NCI-H2196 (cell line): Measurements from ENCODE around the gene TMEM178A.
"Not testable (repeated sequence)": the region's sequence is repeated elsewhere in the genome, so short reads cannot be mapped to it uniquely, and the experiment has no call there.

Experiments used
- DNase-seq: peaks from one replicate; lab custom pipeline; 2025; ENCODE audit not compliant: unreplicated experiment; lab: John Stamatoyannopoulos, UW

Gene TMEM178A

DNA sequence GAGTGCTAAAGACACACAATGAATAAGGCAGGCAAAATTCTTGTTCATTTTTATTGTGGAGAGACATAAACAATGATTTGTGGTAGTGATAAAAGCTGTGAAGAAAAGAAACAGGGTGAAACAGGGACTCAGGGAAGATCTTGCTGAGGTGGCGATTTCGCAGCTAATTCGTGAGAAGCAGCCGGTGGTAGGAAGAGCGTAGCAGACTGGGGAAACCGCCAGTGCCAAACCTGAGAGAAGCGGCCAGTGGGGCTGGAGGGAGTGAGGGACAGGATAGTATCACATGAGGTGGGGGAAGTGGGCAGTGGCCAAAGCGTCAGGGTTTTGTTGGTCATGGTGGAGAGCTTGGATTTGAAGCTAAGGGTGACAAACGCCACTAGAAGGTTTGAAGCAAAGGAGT is 42.3 kb downstream of the TMEM178A start:
- DNase-seq: no peak

DNA sequence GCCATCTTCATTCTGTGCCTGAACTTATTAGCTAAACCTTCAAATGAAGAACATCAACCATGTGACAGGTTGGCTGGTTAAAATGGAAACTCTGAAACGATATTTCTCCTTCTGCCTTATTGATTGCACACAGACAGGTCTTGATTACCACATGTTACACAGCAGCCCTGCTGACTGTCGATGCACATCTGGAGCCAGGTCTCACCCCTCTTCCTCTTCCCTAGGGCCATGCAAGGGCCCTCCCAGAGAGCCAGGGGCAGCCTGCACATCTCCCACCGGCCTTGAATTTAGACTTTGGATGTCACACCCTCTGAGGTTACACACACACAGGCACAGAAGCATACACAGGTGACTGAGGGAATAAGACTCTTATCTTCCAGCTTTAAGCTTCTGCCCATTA is 45.1 kb downstream of the TMEM178A start:
- no peak for DNase-seq

DNA sequence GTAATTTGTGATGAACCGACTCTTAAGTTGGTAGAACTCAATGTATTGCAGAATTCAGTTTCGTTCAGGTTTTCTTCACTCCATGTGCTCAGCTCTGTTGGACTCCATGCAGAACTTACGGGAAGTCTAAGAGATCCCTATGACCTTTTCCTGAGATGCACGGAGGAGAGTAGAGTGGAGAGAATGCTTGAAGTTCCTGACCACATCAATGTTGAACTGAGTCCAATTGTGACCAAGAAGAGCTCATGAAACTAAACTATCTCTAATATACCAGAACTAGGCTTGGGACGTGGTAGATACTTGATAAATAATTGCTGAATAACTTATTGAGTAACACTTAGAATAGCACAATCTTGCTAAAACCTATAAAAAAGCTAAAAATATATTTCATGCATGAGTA is 47.2 kb downstream of the TMEM178A start:
- DNase-seq: no peak

GRCh38 chr2:39715095-39715494 is 49.4 kb downstream of the TMEM178A start:
- no peak for DNase-seq

DNA sequence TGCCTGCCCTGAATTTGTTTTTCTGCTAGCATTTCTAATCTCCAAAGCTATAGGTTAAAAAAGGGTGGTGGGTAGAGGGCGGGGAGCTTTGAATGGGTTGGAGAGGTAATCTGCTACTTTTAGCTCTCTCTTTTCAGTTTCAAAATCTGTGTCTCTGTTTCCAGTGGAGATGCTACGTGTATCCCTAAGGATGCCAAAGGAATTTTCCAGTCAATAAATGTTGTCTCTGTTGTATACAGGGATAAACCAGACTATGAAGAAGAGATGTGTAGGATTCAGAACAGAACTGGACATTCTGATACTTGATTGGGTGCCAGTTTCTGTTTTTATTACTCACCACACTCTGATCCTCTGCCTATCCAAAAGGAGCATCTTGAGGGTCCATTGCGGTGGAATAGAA is 50.1 kb downstream of the TMEM178A start:
- DNase-seq: no peak

- no peak for DNase-seq
These were observed 51.4 kb downstream of the TMEM178A start for GRCh38 chr2:39717067-39717466.

GRCh38 chr2:39718483-39718882 is 52.8 kb downstream of the TMEM178A start:
- no peak for DNase-seq

GRCh38 chr2:39719317-39719716 is 53.6 kb downstream of the TMEM178A start:
- no peak for DNase-seq

DNA sequence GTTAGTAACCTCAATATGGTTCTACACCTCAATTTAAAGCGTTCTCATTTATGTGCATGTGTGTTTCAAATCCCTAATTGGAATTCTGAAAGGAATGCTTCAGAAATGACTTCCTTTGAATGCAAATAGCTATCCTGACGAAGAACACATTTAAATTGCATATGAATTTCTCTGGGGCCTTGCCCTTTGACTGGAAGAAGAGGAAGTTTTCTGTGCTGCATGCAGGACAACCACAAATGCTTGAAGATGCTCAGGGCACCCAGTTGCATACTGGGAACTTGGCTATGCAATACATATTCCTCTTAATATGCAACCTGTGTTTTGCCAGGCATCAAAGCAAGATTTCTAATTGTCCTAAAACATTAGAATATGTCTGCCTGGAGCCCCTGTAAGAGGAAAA is 55.3 kb downstream of the TMEM178A start:
- DNase-seq: no peak

GRCh38 chr2:39723497-39723896 is 57.8 kb downstream of the TMEM178A start:
- no peak for DNase-seq

DNA sequence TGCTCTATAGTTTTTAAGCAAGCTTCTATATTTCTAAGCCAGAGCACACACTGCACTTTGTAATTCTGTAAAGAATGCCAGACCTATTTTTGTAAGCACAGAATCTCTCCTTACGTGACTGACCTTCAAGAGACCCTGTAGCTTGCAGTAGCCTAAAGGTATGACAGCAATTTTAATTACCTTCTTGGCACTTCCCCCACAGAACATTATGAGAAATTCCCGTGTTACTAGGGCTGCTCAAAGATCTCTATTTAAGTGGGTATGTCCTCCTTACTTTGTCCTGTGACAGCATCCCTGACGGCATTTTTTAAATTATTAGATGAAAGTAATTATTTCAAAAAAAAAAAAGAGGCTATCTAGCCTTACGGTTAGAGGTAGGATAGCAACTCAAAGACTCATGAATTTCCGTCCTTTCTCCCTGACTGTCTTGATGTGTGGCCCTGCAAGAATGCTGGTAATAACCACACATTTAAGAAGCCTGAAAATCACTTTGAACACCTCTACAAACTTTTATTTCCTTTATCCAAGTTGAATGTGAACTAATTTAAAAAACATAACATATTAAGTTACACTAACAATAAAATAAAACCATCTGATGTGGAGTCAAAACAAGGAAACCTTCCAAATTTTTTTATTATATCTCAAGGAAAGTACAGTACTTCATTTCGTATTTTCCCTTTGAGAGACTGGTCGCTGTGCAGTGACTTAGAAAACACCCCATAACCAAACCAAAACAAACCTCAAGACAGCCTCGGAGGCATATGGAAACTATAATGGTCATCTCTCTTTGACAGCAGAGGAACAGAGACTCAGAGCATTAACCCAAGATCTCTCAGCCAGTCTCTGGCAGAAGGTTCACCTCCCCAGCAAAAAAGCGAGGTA is 58.5 kb downstream of the TMEM178A start:
- DNase-seq: no peak

GRCh38 chr2:39724828-39725144 is 59.1 kb downstream of the TMEM178A start:
- DNase-seq: no peak

DNA sequence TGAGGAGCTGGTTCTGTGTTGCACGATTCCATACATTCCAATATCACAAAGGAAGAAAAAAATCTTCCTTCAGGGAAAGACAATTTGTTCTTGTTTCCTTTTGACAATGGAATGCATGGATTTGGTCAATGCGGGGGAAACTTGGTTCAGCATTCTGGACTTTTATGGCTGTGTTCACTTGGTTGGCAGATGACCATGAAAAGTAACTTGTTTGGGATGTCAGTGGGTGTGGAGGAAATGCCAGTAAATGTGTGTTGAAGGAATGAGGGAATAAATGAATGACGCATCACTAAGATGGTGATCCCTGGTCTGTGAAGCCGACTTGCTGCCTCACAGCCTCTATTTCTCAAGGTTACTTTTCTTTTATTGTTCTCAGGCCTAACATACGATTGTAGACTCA is 59.7 kb downstream of the TMEM178A start:
- no peak for DNase-seq

- DNase-seq: not testable (repeated sequence)
These were observed 62.4 kb downstream of the TMEM178A start for GRCh38 chr2:39728085-39728484.

GRCh38 chr2:39728941-39729351 is 63.2 kb downstream of the TMEM178A start:
- DNase-seq: peak; percentile 12

DNA sequence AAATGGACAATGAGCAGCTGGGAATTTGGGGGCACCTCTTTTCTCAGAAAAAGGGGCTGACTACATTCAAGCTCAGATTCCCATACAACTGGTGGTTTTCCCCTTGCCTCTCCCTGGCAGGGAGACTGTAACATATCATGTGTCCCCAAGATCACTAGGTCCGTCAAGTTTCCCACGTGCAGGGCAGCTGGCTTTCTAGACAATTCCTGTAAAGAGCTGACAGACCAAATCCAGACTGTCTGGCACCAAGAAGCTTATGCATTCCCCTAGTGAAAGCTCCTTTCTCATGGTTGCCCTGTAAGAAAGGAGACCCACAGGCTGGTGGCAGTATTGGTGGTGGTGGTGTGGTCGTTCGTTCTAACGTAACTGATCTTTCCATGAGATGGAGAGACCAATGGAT is 64.6 kb downstream of the TMEM178A start:
- DNase-seq: no peak

DNA sequence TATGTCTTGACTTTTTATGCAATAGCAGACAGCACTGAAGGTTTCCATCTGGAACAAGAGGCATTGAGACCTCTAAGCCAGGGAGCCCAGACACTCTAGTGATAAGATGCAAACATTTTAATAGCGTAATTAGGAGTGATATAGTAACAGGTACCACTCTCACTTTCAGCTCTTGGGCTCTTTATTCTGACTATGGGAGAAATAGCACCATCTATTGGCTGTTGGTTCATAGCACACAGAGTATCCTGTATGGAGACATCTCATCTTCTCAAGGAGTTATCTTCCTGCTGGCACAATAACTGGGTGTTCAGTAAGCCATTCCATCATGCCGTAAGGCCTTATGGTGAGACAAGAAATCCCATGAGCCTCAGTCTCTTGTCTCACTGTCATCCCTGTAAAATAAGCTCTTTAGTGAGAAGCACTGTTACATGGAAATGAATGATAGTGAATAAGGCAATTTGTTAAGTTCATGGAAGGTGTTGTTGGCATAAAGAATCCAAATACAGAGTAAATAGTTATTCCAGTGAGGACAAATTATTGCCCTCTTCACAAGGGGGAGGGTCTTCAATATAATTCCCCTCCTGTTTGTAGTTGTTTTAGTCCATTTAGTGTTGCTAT is 65.1 kb downstream of the TMEM178A start:
- DNase-seq: peak; percentile 35

DNA sequence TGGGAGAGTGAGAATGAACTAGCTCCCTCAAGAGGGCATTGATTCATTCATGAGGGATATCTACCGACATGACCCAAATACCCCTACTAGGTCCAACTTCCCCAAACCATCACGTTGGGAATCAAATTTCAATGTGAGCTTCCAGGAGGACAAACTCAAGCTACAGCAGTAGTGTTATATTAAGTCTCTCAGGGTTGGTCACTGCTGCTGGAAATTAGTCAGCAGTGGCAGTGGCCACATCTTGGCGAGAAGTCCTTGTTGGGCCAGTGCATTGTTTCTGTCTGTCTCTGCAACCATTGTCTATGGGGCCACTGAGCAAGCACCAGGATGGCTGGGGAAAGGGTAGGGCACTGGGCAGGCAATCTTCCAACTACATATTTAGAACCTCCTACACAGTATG is 65.8 kb downstream of the TMEM178A start:
- DNase-seq: no peak

DNA sequence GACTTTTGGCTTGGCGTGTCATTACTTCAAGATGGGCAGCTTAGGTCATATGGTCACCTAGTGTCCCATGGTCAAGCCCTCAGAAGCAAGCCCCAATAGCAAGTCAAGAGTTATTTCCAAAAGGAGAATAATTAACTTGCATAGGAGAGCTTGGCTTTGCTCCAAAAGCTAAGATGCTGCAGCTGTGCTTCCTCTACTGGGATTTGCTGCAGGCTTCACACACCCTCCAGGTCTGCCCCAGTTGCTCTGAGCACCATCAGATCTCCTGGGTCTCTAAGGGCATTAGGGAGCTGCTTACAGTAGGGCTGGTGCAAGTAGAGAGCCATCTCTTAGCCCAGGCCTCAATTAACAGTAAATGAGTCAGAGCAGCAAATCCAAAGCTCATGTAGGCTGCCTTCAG is 66.8 kb downstream of the TMEM178A start:
- no peak for DNase-seq

DNA sequence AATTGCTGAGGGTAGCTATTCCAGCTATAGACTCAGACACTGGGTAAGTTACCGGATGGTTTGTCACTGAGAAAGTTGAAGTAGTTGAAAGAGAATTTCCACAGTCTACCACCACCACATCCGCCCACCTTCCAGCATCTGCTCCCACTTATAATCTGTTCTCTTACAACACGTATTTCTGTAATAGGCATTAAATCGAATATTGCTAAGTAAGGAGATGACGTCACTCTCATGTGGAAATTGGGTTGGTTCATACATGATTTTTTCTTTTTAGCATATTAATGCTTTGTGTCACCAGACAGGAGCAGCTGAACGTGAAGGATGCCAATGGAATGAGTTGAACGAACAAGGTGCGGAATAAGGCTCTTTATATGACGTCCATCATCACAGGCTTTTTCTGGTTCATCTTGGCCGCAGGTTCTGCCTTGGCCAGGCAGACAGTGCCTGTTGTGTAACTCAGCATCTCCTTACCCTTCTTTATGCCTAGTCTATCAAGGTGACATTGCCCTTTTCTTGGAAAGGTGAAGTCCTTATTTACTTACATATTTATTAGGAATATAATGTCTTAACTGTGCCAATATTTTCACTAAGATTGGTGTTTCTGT is 67.5 kb downstream of the TMEM178A start:
- no peak for DNase-seq

DNA sequence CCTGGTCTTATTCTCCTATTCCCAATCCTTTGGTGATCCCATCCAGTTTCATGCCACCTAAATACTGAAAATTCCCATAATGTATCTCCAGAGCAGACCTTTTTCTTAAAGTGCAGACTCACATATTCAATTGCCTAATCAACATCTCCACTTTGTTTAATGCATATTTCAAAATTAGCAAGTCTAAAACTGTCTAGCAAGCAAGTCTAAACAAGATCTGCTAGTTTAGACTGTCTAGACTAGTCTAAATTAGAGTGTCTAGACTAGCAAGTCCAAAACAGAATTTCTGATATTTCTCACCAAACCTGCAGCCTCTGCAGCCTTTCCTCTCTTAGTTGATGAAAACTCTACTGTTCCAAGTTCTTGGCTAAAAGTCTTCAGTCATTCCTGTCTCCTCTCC is 68.7 kb downstream of the TMEM178A start:
- no peak for DNase-seq

DNA sequence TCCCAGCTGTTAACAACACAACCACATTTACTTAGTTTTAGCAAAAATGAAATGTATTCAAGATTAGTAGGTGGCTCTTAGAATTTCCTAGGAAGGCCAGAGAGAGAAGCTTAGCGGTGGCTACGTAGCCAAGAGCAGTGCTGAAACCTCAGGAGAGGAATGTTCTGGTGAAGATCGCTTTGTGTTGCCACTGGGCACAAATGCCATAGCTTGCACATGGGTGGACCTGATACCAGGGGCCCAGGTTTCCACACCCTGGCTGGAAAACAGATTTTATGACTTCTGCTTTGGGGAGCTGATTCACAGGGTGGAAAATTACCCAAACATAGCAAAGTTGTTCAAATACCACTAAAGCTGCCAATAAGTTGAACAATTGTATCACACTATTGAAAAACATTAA is 69.9 kb downstream of the TMEM178A start:
- no peak for DNase-seq
